Activated T-helper 1 cell treated with anti-CD3 and anti-CD28 coated beads, Interleukin-12 subunit alpha, Interleukin-12 subunit beta, Interleukin-2, Interleukin-4 antibody, amounts not matched to agents 30 ng/mL and 10 ng/mL and 1 ng/mL, durations not matched to agents 14 hours and 24 hours and 36 hours (primary cell): Measurements from ENCODE around the gene HDAC4. TPM values are rescaled to one million over a fixed set of nuclear protein-coding genes. Genes with fewer than 3 reads are reported as not detected.
A peak's percentile ranks its signal among the peaks of the same experiment; 100 is the strongest.

Experiments used
- DNase-seq: peaks from one replicate; pipeline ENCODE4 v3.0.0; 2021; ENCODE audit warnings: low spot score
- H3K27ac Mint-ChIP-seq: one replicate; pipeline ENCODE4 v1.8.0; 2021; ENCODE audit warnings: mild to moderate bottlenecking, mixed read lengths
- H3K27me3 Mint-ChIP-seq: one replicate; pipeline ENCODE4 v1.8.0; 2022; ENCODE audit warnings: mild to moderate bottlenecking, moderate library complexity, mixed read lengths; ENCODE audit not compliant: insufficient read depth
- H3K36me3 Mint-ChIP-seq: one replicate; pipeline ENCODE4 v1.8.0; 2021; ENCODE audit warnings: low read depth, mixed read lengths
- H3K4me1 Mint-ChIP-seq: one replicate; pipeline ENCODE4 v1.8.0; 2021; ENCODE audit warnings: low read depth, mixed read lengths
- H3K4me3 Mint-ChIP-seq: one replicate; pipeline ENCODE4 v1.8.0; 2021; ENCODE audit warnings: mild to moderate bottlenecking, moderate library complexity, mixed read lengths
- H3K9me3 Mint-ChIP-seq: one replicate; pipeline ENCODE4 v1.8.0; 2021; ENCODE audit warnings: mixed read lengths
- intact Hi-C: fragments of 100-400 bp; cut with micrococcal nuclease; formaldehyde crosslinking; loops from one replicate; pipeline ENCODE4 v1.15.1; 2024
- total RNA-seq: library from RNA; stranded (reverse); gene quantifications from 2 replicates; pipeline ENCODE4 v1.2.3, GENCODE V29; 2022

Gene HDAC4
- total RNA-seq, 1 donor from 2014 or later = 41.3 TPM

- no peak for DNase-seq
- Mint-ChIP-seq H3K4me1 (peaks cover 11% of the 10 kb centered on the region), H3K27me3 (no peaks in the 10 kb centered on the region), H3K4me3 (no peak overlapping the region), H3K36me3 (peaks cover 59% of the 10 kb centered on the region), H3K9me3 (peaks cover 5% of the 10 kb centered on the region), H3K27ac (peak overlapping the region; percentile 15)
- intact Hi-C loops = no loop called here
Measured at GRCh38 chr2:239158641-239159475, 242.0 kb downstream of the HDAC4 start.

DNA sequence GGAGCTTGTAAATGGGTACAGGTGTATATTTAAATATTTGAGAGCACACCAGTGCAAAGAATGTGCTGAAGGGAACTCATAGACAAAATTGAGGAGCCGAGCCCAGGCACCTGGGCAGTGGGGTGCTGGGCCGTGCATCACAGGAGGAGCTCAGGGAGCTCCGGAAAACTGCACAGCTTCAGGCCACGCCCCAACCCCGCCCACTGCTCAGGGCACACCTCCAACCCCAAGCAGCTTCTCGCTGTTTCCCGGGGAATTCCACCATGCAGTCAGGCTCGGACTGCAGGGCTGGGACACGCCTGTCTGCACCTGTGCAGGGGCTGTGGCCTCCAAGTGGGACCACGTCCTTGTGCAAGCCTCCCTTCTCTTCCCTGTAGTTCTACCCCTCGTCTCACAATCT is 243.0 kb downstream of the HDAC4 start:
- Mint-ChIP-seq H3K4me1 (peaks cover 13% of the 10 kb centered on the region), H3K36me3 (peaks cover 63% of the 10 kb centered on the region), H3K27ac (no peak overlapping the region), H3K4me3 (no peak overlapping the region), H3K9me3 (peaks cover 5% of the 10 kb centered on the region), H3K27me3 (no peaks in the 10 kb centered on the region)
- intact Hi-C loops = no loop called here
- no peak for DNase-seq

DNA sequence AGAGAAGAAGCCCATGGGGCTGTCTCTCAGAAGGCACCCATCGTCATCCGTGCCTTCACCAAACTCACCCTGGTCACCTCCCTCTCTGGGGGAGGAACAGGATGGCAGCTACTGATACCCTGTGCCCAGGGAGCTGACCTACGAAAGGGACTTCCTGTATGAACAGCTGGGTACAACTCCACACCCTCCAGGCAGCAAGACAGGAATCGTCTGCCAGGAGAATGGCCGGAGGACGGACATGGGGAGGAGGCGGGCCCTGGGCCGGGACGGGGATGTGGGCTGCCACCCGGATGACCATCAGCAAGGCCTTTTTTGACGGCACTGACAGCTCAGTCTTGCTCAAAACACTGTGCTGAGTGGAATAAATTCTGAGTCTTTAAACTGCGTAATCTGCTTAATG is 243.6 kb downstream of the HDAC4 start:
- H3K27me3 Mint-ChIP-seq = no peaks in the 10 kb centered on the region
- peaks cover 5% of the 10 kb centered on the region for H3K9me3 Mint-ChIP-seq
- intact Hi-C loops = no loop called here
- no peak overlapping the region for H3K27ac Mint-ChIP-seq
- peaks cover 65% of the 10 kb centered on the region for H3K36me3 Mint-ChIP-seq
- DNase-seq = no peak
- no peak overlapping the region for H3K4me3 Mint-ChIP-seq
- H3K4me1 Mint-ChIP-seq = peaks cover 16% of the 10 kb centered on the region

GRCh38 chr2:239156516-239157265 is 244.1 kb downstream of the HDAC4 start:
- Mint-ChIP-seq H3K27me3 (no peaks in the 10 kb centered on the region), H3K36me3 (peaks cover 68% of the 10 kb centered on the region), H3K9me3 (peaks cover 5% of the 10 kb centered on the region), H3K4me1 (peaks cover 16% of the 10 kb centered on the region), H3K27ac (no peak overlapping the region), H3K4me3 (no peak overlapping the region)
- no peak for DNase-seq
- intact Hi-C loops = no loop called here

DNA sequence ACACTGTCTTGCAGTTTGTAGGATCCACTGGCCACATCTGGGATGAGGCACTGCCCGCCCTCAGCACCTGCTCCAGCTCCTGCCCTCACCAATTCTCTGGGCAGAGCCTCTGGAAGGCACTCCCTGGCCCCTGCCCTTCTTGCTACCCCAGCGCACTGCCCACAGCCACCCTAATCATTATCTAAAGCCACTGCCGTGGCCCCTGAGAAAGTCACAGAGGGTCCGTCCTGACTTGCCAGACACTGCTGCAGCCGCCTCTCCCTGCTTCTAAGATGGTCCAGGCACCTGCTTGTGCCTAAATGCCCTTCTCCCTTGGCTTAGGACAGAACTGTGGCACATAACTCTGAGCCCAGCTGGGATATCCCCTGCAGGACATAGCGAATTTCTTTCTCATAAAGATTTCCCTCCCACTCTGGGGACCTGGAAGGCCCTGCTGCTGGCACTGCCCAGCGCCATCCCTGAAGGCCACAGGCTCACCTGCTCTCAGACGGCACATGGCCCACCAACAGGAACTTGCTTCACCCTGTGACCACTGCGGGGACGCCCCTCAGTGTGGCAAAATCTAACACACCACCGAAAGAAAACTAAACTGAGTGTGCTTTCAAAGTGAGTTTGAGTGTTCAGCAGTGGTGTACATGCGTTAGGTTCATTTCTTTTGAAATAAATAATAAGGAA is 244.9 kb downstream of the HDAC4 start:
- Mint-ChIP-seq H3K4me3 (no peak overlapping the region), H3K4me1 (peaks cover 21% of the 10 kb centered on the region), H3K9me3 (peaks cover 6% of the 10 kb centered on the region), H3K27me3 (no peaks in the 10 kb centered on the region), H3K36me3 (peaks cover 67% of the 10 kb centered on the region), H3K27ac (no peak overlapping the region)
- intact Hi-C loops = no loop called here
- no peak for DNase-seq

DNA sequence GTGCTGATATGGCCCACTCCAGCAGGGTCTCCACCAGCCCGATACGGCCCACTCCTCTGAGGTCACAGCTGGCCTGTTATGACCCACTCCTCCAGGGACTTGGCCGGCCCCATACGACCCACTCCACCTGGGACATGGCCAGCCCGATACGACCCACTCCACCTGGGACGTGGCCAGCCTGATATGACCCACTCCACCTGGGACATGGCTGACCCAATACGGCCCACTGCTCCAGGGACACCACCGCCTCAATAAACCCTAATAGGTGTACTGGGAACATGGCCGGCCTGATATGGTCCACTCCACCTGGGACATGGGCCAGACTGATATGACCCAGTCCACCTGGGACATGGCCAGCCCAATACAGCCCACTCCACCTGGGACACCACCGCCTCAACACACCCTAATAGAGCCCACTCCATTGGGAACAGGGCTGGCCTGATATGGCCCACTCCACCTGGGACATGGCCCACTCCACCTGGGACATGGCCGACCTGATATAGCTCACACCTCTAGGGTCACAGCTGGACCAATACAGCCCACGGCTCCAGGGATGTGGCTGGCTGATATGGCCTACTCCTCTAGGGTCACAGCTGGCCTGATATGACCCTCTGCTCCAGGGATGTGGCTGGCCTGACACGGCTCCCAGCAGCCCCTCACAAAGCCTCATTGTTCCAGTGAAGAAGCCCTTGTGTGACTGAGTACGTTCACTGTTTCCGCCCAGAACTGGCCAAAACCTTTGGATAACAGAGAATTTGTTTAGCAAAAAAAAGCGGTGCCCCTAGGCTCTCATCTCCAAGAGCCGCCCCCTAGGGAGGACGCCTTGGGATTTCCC is 245.6 kb downstream of the HDAC4 start:
- Mint-ChIP-seq H3K4me3 (no peak overlapping the region), H3K36me3 (peaks cover 64% of the 10 kb centered on the region)

GRCh38 chr2:239153806-239154591 is 246.8 kb downstream of the HDAC4 start:
- peaks cover 8% of the 10 kb centered on the region for H3K9me3 Mint-ChIP-seq
- H3K4me1 Mint-ChIP-seq = peaks cover 17% of the 10 kb centered on the region
- intact Hi-C loops = no loop called here
- no peaks in the 10 kb centered on the region for H3K27me3 Mint-ChIP-seq
- peaks cover 55% of the 10 kb centered on the region for H3K36me3 Mint-ChIP-seq
- DNase-seq = no peak
- no peak overlapping the region for H3K4me3 Mint-ChIP-seq
- H3K27ac Mint-ChIP-seq = no peak overlapping the region

More for the DNA sequence above, 245.6 kb downstream of the HDAC4 start:
- no peak for DNase-seq
- no peaks in the 10 kb centered on the region for H3K27me3 Mint-ChIP-seq
- intact Hi-C loops = no loop called here
- peaks cover 9% of the 10 kb centered on the region for H3K9me3 Mint-ChIP-seq
- H3K27ac Mint-ChIP-seq = no peak overlapping the region
- H3K4me1 Mint-ChIP-seq = peaks cover 24% of the 10 kb centered on the region

GRCh38 chr2:239152916-239153305 is 247.9 kb downstream of the HDAC4 start:
- no peaks in the 10 kb centered on the region for H3K27me3 Mint-ChIP-seq
- peaks cover 4% of the 10 kb centered on the region for H3K9me3 Mint-ChIP-seq
- peaks cover 59% of the 10 kb centered on the region for H3K36me3 Mint-ChIP-seq
- no peak overlapping the region for H3K4me3 Mint-ChIP-seq
- H3K27ac Mint-ChIP-seq = no peak overlapping the region
- peaks cover 13% of the 10 kb centered on the region for H3K4me1 Mint-ChIP-seq
- intact Hi-C loops = no loop called here
- DNase-seq = no peak

DNA sequence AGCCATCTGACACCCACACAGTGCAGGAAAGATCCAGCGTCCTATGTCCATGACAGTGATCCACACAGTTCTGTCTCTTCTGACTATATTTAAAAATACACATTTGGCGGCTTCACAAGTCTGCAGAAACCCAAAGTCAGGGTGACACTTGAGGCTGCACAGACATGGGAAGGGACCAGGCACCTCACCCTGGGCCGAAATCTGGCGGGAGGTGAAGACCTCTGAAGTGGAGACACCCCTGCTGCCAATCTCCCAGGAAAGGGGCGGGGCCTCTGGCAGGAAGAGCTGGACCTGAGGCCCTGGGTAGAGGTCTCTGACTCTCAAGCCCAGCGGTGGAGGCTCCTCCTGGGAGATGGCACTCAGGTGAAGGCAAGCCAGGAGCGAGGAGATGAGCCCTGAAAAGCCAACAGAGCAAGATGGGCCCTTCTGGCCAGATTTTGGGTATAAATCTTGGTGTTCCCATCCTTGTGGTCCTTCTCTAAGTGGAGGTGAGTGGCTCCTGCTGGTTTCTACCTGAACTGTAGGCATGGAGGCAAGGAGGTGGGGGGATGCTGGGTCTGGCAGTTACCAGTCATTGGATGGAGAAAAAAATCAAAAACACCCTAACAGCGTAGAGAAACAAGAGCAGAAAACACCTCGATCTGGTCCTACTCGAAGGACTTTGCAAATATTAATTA is 248.4 kb downstream of the HDAC4 start:
- Mint-ChIP-seq H3K4me3 (no peak overlapping the region), H3K4me1 (peaks cover 13% of the 10 kb centered on the region), H3K27ac (no peak overlapping the region), H3K9me3 (peaks cover 4% of the 10 kb centered on the region), H3K27me3 (no peaks in the 10 kb centered on the region), H3K36me3 (peaks cover 62% of the 10 kb centered on the region)
- intact Hi-C loops = no loop called here
- no peak for DNase-seq

- Mint-ChIP-seq H3K36me3 (peaks cover 59% of the 10 kb centered on the region), H3K4me3 (no peak overlapping the region), H3K4me1 (peaks cover 13% of the 10 kb centered on the region), H3K27ac (peak overlapping the region; percentile 25), H3K27me3 (no peaks in the 10 kb centered on the region), H3K9me3 (peaks cover 4% of the 10 kb centered on the region)
- intact Hi-C loops = no loop called here
- no peak for DNase-seq
Measured at GRCh38 chr2:239151201-239152131, 249.4 kb downstream of the HDAC4 start.
